HUES64 (cell line): Measurements from ENCODE around the gene EPHX1.
"Not testable (repeated sequence)": the region's sequence is repeated elsewhere in the genome, so short reads cannot be mapped to it uniquely, and the experiment has no call there.

Experiments
- H3K27ac ChIP-seq: 2 replicates; pipeline ENCODE4 v1.7.0; 2013; ENCODE audit warnings: low read depth, low read length, inconsistent platforms
- H3K27me3 ChIP-seq: 2 replicates; pipeline ENCODE4 v1.6.1; 2013; ENCODE audit warnings: mild to moderate bottlenecking, low read length; ENCODE audit not compliant: insufficient read depth
- H3K36me3 ChIP-seq: 2 replicates; pipeline ENCODE4 v1.6.1; 2013; ENCODE audit warnings: mild to moderate bottlenecking, low read length; ENCODE audit not compliant: insufficient read depth
- H3K4me1 ChIP-seq: 2 replicates; pipeline ENCODE4 v1.6.1; 2013; ENCODE audit warnings: mild to moderate bottlenecking, low read length, moderate library complexity; ENCODE audit not compliant: insufficient read depth
- H3K4me3 ChIP-seq: 2 replicates; pipeline ENCODE4 v1.5.1; 2013; ENCODE audit warnings: mild to moderate bottlenecking, low read length, moderate library complexity
- H3K9ac ChIP-seq: 2 replicates; pipeline ENCODE4 v1.6.1; 2013; ENCODE audit warnings: mild to moderate bottlenecking, low read depth, low read length
- H3K9me3 ChIP-seq: 2 replicates; pipeline ENCODE4 v1.6.1; 2013; ENCODE audit warnings: low read depth, low read length; ENCODE audit not compliant: insufficient read depth
- WGBS: fragments of 150-250, 120-280 bp; methylation state at CpG from one replicate; pipeline ENCODE4 v1.1.7; 2013; ENCODE audit warnings: missing lambda C conversion rate; 5-methylcytosine and 5-hydroxymethylcytosine counted together

The EPHX1 gene

GRCh38 chr1:225887030-225887314 is 77.0 kb downstream of the EPHX1 start:
- no peak overlapping the region for H3K9ac ChIP-seq
- peaks cover 53% of the 10 kb centered on the region for H3K27me3 ChIP-seq
- no peak overlapping the region for H3K27ac ChIP-seq
- H3K4me3 ChIP-seq = peak overlapping the region; percentile 47
- peaks cover 24% of the 10 kb centered on the region for H3K4me1 ChIP-seq
- 94% methylated on average over 6 of the region's 7 CpGs for WGBS
- H3K9me3 ChIP-seq = no peaks in the 10 kb centered on the region
- 0 out of 2 replicates have a peak, but pooled peaks cover 5% of the 10 kb centered on the region for H3K36me3 ChIP-seq

GRCh38 chr1:225887554-225888288 is 77.8 kb downstream of the EPHX1 start:
- H3K27me3 ChIP-seq = peaks cover 47% of the 10 kb centered on the region
- peak overlapping the region; percentile 47 for H3K4me3 ChIP-seq
- 8% methylated on average over 28 of the region's 56 CpGs for WGBS
- H3K4me1 ChIP-seq = peaks cover 24% of the 10 kb centered on the region
- H3K36me3 ChIP-seq, H3K27ac ChIP-seq, H3K9me3 ChIP-seq: not testable (repeated sequence)
- peak overlapping the region; percentile 75 for H3K9ac ChIP-seq

- H3K9me3 ChIP-seq = no peaks in the 10 kb centered on the region
- H3K4me1 ChIP-seq = peaks cover 24% of the 10 kb centered on the region
- 0 out of 2 replicates have a peak, but pooled peaks cover 5% of the 10 kb centered on the region for H3K36me3 ChIP-seq
- no peak overlapping the region; the same call in 1 of the 2 replicates for H3K27ac ChIP-seq
- H3K9ac ChIP-seq = peak overlapping the region; percentile 75
- H3K27me3 ChIP-seq = peaks cover 40% of the 10 kb centered on the region
- H3K4me3 ChIP-seq = peak overlapping the region; percentile 47
- WGBS = 41% methylated on average over 18 of the region's 18 CpGs
Measured at GRCh38 chr1:225888289-225888897, 78.5 kb downstream of the EPHX1 start.

- peaks cover 24% of the 10 kb centered on the region for H3K4me1 ChIP-seq
- peak within 1 kb of the TSS; percentile 75 for H3K9ac ChIP-seq
- H3K36me3 ChIP-seq = 0 out of 2 replicates have a peak, but pooled peaks cover 5% of the 10 kb centered on the region
- peaks cover 34% of the 10 kb centered on the region for H3K27me3 ChIP-seq
- no peaks in the 10 kb centered on the region for H3K9me3 ChIP-seq
- H3K4me3 ChIP-seq = peak within 1 kb of the TSS; percentile 47
- H3K27ac ChIP-seq = peak within 1 kb of the TSS; percentile 24; the same call in 1 of the 2 replicates
- 31% methylated on average over 11 of the region's 11 CpGs for WGBS
Measured at GRCh38 chr1:225888898-225889601, 79.1 kb downstream of the EPHX1 start, which contains the start of gene LEFTY1. Gene LEFTY1 (minus strand): TSS chr1:225889146. CDS start chr1:225889066, 80 bp downstream.

GRCh38 chr1:225889743-225890142 is 79.8 kb downstream of the EPHX1 start:
- Histone ChIP-seq H3K9me3 (no peaks in the 10 kb centered on the region), H3K36me3 (0 out of 2 replicates have a peak, but pooled peaks cover 5% of the 10 kb centered on the region), H3K4me3 (no peak overlapping the region), H3K27me3 (peaks cover 32% of the 10 kb centered on the region), H3K4me1 (peaks cover 24% of the 10 kb centered on the region), H3K27ac (peak overlapping the region; percentile 24; the same call in 1 of the 2 replicates), H3K9ac (peak overlapping the region; percentile 23; the same call in 1 of the 2 replicates)
- 67% methylated on average over 5 of the region's 5 CpGs for WGBS

GRCh38 chr1:225890346-225891228 is 80.7 kb downstream of the EPHX1 start:
- 64% methylated on average over 6 of the region's 6 CpGs for WGBS
- Histone ChIP-seq H3K9ac (peak overlapping the region; percentile 23; the same call in 1 of the 2 replicates), H3K4me1 (peaks cover 24% of the 10 kb centered on the region), H3K27ac (0 out of 2 replicates have a peak overlapping the region, but pooled peaks have one; percentile 12), H3K36me3 (0 out of 2 replicates have a peak, but pooled peaks cover 5% of the 10 kb centered on the region), H3K4me3 (no peak overlapping the region), H3K27me3 (peaks cover 32% of the 10 kb centered on the region), H3K9me3 (no peaks in the 10 kb centered on the region)

GRCh38 chr1:225891229-225891972 is 81.5 kb downstream of the EPHX1 start:
- Histone ChIP-seq H3K27me3 (peaks cover 29% of the 10 kb centered on the region), H3K4me1 (peaks cover 24% of the 10 kb centered on the region), H3K4me3 (no peak overlapping the region), H3K27ac (no peak overlapping the region), H3K9me3 (no peaks in the 10 kb centered on the region), H3K36me3 (0 out of 2 replicates have a peak, but pooled peaks cover 2% of the 10 kb centered on the region), H3K9ac (no peak overlapping the region)
- 92% methylated on average over 14 of the region's 14 CpGs for WGBS

- no peak overlapping the region for H3K4me3 ChIP-seq
- H3K4me1 ChIP-seq = peaks cover 33% of the 10 kb centered on the region
- no peak overlapping the region for H3K9ac ChIP-seq
- no peak overlapping the region for H3K27ac ChIP-seq
- no peaks in the 10 kb centered on the region for H3K36me3 ChIP-seq
- 98% methylated on average over 5 of the region's 6 CpGs for WGBS
- peaks cover 21% of the 10 kb centered on the region for H3K27me3 ChIP-seq
- H3K9me3 ChIP-seq = no peaks in the 10 kb centered on the region
Measured at GRCh38 chr1:225892307-225892706, 82.4 kb downstream of the EPHX1 start.
